Measurements from ENCODE around the gene NIPAL4.

The NIPAL4 gene

GRCh38 chr5:157486221-157486681 lies 26.2 kb downstream of the NIPAL4 start:
- DNase-seq, result no peak

DNA sequence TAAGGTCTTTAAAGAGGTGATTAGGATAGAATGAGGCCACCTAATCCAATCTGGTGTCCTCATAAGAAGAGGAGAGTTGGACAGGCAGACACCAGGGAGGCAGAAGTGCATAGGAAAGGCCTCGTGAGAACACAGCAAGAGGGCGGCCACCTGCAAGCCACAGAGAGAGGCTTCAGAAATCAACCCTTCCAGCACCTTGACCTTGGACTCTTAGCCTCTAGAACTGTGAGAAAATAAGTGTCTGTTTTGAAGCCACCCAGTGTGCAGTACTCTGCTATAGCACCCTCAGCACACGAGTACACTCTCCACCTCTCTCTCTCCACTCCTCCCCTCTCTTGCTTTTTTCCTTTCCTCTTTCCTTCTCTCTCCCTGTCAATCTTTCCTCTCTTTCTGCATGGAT lies 26.8 kb downstream of the NIPAL4 start:
- DNase-seq, result no peak

DNA sequence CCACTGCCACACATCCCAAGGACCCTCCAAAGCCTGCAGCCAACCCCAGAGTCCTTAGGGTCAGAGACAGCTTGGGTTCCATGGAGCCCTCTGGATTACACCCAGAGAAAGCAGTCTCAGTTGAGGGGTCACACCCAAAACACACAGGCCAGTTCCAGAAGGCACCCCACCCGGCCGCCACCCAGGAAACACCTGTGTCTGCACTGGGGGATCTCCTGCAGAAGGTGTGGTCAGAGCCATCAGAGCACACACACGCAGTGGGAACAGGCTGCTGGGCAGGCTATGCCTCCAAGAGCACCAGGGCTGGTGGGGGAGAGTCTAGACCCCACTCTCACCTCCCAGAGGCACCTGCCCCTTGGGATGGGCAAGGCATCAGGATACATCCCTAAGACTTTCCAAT lies 27.3 kb downstream of the NIPAL4 start:
- DNase-seq, result no peak

GRCh38 chr5:157491471-157491995 lies 31.5 kb downstream of the NIPAL4 start:
- peak; percentile 21 to 51 (median 37) for DNase-seq

DNA sequence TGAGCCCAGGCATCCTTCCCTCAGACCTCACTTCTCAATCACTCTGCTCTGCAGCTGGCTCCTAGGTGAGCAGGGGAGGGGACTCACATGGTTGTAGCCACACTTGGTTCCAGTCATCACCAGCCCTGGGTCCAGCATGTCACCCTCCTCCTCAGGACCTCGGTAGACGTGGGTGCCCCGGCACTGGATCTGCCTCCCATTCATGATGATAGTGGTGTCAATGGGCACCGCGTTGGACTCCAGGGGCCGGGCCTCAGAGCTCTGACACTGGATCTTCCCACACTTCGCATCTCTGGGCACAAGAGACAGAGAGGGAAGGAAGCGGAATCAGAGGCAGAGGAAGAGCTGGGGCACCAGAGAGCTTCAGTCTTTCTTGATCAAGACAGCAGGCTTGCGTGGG lies 32.9 kb downstream of the NIPAL4 start:
- no peak for DNase-seq

DNA sequence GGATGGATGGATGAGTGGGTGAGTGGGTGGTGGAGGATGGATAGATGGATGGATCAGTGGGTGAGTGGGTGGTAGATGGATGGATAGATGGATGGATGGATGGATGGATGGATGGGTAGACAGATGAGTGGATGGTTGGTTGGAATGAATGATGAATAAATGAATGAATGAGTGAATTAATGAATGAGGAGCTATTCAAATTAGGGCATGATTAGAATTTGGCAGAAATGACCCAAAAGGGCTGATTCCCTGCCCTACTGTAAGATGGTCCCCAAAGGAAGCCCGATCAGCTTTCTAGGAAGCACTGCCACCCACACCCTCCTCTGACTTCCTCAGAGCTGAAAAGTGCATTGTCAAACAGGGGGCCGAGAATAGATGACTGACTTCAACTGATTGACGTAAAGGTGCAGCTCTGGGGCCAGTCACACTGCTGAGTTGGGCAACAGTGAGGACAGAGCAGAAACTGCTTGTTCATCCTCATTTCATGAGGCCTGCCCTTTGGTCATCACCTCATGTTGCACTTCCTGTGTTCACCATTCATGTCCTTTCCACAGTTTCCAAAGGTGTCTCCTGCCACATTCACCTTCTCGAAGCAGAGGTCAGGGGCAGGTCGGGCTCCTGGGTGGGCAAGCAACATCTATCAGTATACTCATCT lies 34.3 kb downstream of the NIPAL4 start:
- peak; percentile 87 to 94 (median 89) for DNase-seq

- DNase-seq, result no peak
These were observed 36.9 kb downstream of the NIPAL4 start for GRCh38 chr5:157496864-157497263.

DNA sequence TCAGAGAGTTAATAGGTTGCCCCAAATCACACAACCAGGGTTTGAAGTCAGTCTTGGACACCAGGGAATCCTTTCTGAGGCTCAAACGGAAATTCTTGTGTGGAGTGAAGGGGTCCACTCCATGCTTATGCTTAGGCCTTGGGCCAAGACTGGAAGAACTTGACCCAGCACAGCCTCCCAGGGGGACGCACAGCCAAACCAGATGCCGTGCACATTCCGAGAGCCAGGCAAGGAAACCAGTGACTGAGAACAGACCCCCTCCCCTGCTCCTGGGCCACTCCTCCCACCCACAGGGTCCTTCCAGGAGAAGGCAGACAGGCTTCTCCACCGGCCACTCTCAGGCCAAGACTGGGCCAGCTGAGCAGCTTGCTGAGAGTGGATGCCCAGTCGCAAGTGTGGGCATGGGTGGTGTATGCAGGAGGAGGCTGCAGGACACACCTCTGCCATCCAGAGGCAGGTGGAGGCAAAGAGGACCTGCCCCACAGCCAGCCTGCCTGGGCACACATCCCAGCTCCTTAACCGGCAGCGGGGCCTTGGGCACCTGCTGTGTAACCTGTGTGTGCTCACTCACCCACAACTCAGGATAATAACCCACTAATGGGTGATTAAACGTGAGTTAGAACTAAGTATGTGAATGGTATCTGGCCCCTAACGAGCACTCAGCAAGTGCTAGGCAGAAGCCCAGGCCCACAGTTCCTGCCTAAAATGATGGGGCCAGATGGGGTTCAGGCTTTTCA lies 38.0 kb downstream of the NIPAL4 start:
- DNase-seq, result no peak

- peak; percentile 70 to 85 (median 78) for DNase-seq
These were observed 42.2 kb downstream of the NIPAL4 start for GRCh38 chr5:157502143-157502647.

GRCh38 chr5:157504053-157504452 lies 44.0 kb downstream of the NIPAL4 start:
- no peak for DNase-seq

DNA sequence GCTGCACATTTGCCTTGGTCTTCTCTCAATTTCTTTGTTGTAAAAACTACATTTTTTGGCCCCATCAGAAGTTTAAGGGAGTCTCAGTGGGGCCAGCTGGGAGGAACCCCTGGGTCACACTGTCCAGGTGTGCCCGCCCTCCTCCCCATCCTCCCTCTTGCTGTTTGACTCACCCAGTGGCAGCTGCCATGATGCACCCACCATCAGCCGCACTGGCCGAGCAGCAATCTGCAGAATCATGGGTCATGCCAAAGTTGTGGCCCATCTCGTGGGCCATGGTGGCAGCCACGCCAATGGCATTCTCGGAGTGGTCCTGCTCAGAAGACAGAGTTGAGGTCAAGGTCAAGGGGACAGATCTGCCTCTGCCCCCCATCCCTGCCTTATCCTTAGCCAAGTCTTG lies 45.5 kb downstream of the NIPAL4 start:
- DNase-seq, result no peak

- no peak for DNase-seq
These were observed 46.1 kb downstream of the NIPAL4 start for GRCh38 chr5:157506066-157506590.

GRCh38 chr5:157506981-157507780 lies 47.2 kb downstream of the NIPAL4 start:
- DNase-seq, result no peak

DNA sequence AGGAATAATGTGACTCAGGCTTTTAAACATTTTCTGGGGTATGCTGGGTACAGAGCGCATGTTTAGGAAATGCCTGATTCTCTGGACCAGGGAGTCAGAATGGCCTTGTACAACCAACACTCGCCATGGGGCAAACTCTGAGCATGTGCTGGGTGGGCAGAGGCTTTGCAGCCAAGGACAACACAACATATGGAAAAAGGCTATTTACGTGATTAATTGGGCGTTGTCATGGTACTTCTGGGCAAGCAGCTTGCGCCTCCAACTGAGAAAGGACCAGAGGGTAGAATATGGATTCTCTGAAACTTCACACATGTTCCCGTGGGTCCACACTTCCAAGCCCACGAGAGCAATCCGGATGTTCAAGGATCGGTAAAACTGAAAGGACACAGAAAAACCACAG lies 49.1 kb downstream of the NIPAL4 start:
- no peak for DNase-seq

DNA sequence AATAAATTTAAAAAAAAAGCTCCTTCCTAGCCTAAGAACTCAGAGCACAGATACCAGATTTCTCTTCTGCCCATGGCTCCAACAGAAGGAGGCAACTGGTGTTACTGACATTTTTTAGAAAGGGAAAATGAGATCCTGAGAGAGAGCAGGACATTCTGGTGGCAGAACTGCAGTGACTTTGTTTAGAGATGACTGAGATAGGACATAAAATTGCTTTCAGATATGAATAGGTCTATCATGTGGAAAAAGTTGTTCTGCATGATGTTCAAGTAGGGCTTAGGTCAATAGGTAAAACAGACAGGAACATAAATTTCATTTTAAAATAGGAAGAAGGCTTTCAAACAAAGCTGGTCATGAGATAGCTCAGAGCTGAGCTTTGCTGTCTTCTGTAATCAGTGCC lies 49.6 kb downstream of the NIPAL4 start:
- no peak for DNase-seq

GRCh38 chr5:157510682-157511081 lies 50.7 kb downstream of the NIPAL4 start:
- DNase-seq, result no peak

DNA sequence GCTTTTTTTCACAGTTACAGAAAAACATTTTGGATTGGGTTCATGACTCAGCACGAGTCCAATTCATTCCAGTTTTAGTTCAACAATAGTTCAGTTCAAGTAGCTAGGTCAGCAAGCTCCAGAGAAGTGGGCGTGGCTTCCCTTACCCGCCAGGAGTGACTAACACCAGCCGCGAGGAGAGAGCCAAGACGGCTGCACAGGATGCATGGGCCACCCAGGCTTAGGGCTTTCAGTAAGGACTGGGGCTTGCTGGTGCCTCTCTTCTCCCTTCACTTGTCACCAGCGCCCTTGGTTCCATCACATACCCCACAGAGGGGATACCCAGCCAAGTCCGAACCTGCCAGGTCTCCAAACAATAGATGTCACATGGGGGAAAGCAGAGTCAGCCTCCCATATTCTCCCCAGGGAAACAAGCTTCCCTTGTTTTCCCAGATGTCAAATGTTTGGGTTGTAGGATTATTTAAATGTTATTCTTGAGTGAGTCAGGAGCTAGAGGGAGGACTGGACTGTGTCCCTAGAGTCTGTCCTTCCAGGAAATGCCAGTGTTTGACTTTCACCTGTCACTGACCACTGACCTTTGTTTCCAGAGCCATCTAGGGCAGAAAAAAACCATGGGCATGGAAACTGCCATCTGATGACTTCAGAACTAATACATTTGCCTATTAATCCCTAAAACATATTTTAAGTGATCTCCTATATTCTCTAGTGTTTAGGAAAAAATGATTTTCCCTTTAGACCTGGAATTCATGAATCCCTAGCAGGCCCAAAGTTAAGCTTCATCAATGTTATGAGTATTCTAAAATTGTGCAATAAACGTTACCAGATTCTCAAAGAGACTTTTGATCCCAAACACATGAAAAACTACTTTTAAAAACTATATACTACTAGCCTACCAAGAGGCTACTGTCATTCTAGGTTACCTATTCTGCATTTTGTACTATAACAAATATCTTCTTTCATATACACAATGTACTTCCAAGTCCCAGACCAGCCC lies 51.9 kb downstream of the NIPAL4 start:
- DNase-seq, result peak; percentile 85 to 91 (median 90)

DNA sequence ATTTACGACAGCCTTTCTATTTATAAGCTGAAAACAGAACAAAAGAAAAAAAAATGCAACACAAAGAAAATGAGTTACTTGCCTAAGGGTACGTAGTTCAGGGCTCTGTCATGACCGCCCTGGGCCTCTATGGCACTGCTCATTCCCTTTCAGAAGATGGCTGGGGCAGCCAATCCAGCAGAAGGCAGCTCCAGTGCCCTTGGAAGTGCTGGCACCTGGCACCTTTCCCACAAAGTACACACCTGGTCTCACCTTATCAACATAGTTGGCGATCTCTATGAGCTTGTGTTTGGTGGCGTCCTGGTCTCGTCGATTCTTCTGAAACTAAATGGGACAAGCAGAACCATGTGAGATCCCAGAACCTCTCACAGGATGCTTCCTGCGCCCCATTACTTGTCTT lies 53.2 kb downstream of the NIPAL4 start:
- DNase-seq, result no peak

DNA sequence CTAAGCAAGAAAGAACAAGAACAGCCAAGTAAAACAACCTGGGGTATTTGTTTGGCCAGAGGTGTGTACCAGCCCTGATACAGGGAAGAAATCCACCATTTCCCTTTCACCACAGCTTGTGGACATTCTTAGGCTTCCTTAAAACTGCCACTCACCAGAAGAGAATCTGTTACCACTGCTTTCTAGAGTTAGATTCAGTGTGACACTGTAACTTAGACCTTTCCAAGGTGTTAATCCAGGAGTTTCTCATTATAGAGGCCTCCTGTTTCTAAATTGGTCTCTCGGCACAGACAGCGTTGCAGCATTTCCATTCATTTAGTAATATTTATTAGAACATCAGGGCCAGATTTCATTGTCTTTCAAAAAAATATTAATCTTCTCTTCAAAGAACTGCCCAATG lies 55.0 kb downstream of the NIPAL4 start:
- no peak for DNase-seq

DNA sequence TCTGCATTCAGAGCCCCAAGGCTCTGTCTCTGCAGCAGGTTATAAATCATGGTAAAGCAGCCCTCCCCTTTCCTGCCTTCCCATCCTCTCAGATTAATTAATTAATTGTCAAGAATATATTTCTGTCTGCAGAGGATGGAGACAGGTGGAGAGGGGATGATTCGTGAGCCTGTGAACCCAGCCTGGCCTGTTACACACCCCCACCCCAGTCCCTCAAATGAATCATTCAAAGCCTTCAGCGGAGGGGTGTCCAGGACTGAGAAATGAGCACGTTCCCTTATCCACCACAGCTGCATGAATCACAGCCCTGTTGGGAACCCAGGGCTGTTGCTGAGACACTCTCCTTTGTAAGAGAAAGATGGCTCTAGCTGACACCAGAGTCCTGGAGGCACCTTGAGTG lies 56.0 kb downstream of the NIPAL4 start:
- no peak for DNase-seq

- peak in 3 of 4 experiments; percentile 18 to 24 (median 20) for DNase-seq
These were observed 56.8 kb downstream of the NIPAL4 start for GRCh38 chr5:157516626-157517325.

Measured in suppressor macrophage (primary cell).